SU-DHL-6 (cell line): ENCODE results near the gene NHS.

Source experiments
- H2AFZ ChIP-seq: fragments of 200-600 bp; sonication (generic); 2 replicates; pipeline ENCODE4 v1.6.1; 2014; ENCODE audit warnings: low read depth, mild to moderate bottlenecking, moderate library complexity, mixed read lengths, antibody characterized with exemption, low read length; ENCODE audit not compliant: severe bottlenecking
- H3F3A ChIP-seq: fragments of 200-600 bp; shearing (Covaris generic); 2 replicates; pipeline ENCODE4 v1.6.0; 2016; ENCODE audit warnings: antibody characterized with exemption, mild to moderate bottlenecking; ENCODE audit not compliant: insufficient read depth
- H3K27ac ChIP-seq: fragments of 200-600 bp; sonication (generic); 2 replicates; pipeline ENCODE4 v1.5.1; 2016; ENCODE audit warnings: low read depth, mild to moderate bottlenecking, low read length, moderate library complexity, mixed read lengths
- H3K27me3 ChIP-seq: fragments of 200-600 bp; sonication (generic), shearing (Covaris generic); 2 replicates; pipeline ENCODE4 v1.6.0; 2014; ENCODE audit warnings: mild to moderate bottlenecking, low read length
- H3K36me3 ChIP-seq: fragments of 200-600 bp; sonication (generic); 2 replicates; pipeline ENCODE4 v1.6.1; 2014; ENCODE audit warnings: mild to moderate bottlenecking, low read length, mixed read lengths
- H3K4me2 ChIP-seq: fragments of 300-600, 200-600 bp; shearing (Covaris generic), sonication (generic); 2 replicates; pipeline ENCODE4 v1.6.0; 2014; ENCODE audit warnings: low read length, low read depth, mild to moderate bottlenecking; ENCODE audit not compliant: poor library complexity, severe bottlenecking
- H3K4me3 ChIP-seq: fragments of 200-600 bp; sonication (generic); 2 replicates; pipeline ENCODE4 v1.5.1; 2014; ENCODE audit warnings: antibody characterized with exemption, low read length, mild to moderate bottlenecking, mixed read lengths; ENCODE audit not compliant: insufficient read depth, poor library complexity, severe bottlenecking
- H3K79me2 ChIP-seq: fragments of 200-600 bp; sonication (generic); 2 replicates; pipeline ENCODE4 v1.6.1; 2014; ENCODE audit warnings: mild to moderate bottlenecking, low read length, moderate library complexity; ENCODE audit not compliant: insufficient read depth
- H3K9ac ChIP-seq: fragments of 200-600 bp; sonication (generic); 2 replicates; pipeline ENCODE4 v1.7.0; 2014; ENCODE audit warnings: mild to moderate bottlenecking, low read length
- H3K9me2 ChIP-seq: fragments of 200-600 bp; sonication (generic); replicated peaks from 2 replicates; pipeline ENCODE4 v1.6.1; 2014; ENCODE audit warnings: low read length; ENCODE audit not compliant: insufficient read depth
- H3K9me3 ChIP-seq: fragments of 200-600 bp; sonication (generic); 2 replicates; pipeline ENCODE4 v1.6.1; 2014; ENCODE audit warnings: low read length, mixed read lengths; ENCODE audit not compliant: insufficient read depth
- H4K20me1 ChIP-seq: fragments of 200-600 bp; sonication (generic); 2 replicates; pipeline ENCODE4 v1.6.1; 2014; ENCODE audit warnings: low read depth, mild to moderate bottlenecking, antibody characterized with exemption, low read length, moderate library complexity, mixed read lengths
- EZH2phosphoT487 ChIP-seq: fragments of 200-600 bp; sonication (generic), shearing (Covaris generic); conservative IDR thresholded peaks from 2 replicates; pipeline ENCODE4 v1.6.1; 2018; ENCODE audit warnings: mild to moderate bottlenecking, antibody characterized with exemption, low read length, moderate library complexity, mixed read lengths
- TF ChIP-seq, protein P1 (sequence below): fragments of 200-600 bp; sonication (generic); IDR thresholded peaks from one replicate; pipeline ENCODE4 v1.5.1; 2017; ENCODE audit warnings: antibody characterized with exemption, mild to moderate bottlenecking, low read length, moderate library complexity; ENCODE audit not compliant: insufficient read depth, poor library complexity, severe bottlenecking

The NHS gene

DNA sequence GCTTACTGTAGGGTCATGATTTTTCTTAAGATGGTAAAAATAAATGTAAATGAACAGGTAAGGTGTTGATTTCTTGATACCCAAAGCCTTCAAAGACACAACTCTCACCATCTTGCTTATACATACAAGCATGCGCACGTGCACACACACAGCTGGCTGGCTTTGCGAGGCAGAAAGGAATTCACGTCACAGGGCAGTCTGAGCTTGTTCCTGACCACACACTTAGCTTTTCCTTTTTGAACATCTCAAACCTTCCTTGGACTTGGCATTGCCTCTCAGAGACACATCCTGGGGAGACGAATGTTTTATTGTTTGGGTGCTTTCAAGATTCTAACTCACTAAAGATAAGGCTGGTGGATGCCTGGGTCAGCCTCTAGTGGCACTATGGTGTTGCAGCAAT, 175.0 kb downstream of the NHS start:
- Histone ChIP-seq H3K27ac (no peak overlapping the region), H3K36me3 (no peaks in the 10 kb centered on the region), H3K4me2 (no peak overlapping the region), H3K27me3 (no peaks in the 10 kb centered on the region), H3K9ac (no peak overlapping the region), H4K20me1 (no peaks in the 10 kb centered on the region), H3K9me2 (no peaks in the 10 kb centered on the region), H3K79me2 (no peaks in the 10 kb centered on the region), H3K9me3 (no peaks in the 10 kb centered on the region), H2AFZ (no peak overlapping the region), H3K4me3 (no peak overlapping the region), H3F3A (no peaks in the 10 kb centered on the region)
- TF ChIP-seq, protein P1, sequence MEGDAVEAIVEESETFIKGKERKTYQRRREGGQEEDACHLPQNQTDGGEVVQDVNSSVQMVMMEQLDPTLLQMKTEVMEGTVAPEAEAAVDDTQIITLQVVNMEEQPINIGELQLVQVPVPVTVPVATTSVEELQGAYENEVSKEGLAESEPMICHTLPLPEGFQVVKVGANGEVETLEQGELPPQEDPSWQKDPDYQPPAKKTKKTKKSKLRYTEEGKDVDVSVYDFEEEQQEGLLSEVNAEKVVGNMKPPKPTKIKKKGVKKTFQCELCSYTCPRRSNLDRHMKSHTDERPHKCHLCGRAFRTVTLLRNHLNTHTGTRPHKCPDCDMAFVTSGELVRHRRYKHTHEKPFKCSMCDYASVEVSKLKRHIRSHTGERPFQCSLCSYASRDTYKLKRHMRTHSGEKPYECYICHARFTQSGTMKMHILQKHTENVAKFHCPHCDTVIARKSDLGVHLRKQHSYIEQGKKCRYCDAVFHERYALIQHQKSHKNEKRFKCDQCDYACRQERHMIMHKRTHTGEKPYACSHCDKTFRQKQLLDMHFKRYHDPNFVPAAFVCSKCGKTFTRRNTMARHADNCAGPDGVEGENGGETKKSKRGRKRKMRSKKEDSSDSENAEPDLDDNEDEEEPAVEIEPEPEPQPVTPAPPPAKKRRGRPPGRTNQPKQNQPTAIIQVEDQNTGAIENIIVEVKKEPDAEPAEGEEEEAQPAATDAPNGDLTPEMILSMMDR = no peak
- no peak for TF ChIP-seq EZH2phosphoT487

DNA sequence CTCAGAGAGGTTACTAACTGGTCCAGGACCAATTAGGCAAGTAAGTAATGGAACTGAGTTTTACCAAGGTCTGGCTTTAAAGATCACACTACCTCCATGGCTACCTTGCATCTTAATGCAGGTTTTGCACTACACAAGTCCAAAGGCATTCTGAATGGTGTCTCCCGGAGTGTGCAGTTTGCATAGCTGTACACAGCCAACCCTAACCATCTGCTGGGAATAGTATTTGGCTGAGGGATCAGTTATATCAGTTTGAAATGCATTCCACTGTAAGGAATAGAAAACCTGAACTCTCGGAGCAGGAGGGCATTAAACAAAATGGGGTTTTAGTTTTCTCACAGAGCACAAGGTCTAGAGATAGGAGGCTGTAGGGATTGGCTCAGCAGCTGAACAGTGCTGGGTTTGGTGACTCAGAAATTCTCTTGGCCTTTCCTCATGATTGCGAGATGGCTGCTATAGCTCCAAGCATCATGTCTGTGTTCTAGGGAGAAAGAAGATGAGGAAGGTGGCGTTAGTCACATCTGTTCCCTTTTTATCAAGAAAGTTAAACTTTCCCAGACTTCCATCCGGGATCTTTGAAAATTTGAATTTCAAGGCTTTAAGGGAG, 177.1 kb downstream of the NHS start:
- H4K20me1 ChIP-seq = no peaks in the 10 kb centered on the region
- no peak overlapping the region for H3K4me2 ChIP-seq
- H3K79me2 ChIP-seq = no peaks in the 10 kb centered on the region
- no peaks in the 10 kb centered on the region for H3F3A ChIP-seq
- no peak for TF ChIP-seq EZH2phosphoT487
- TF ChIP-seq, protein P1 = no peak
- H3K9ac ChIP-seq = no peak overlapping the region
- H3K36me3 ChIP-seq = no peaks in the 10 kb centered on the region
- H3K27me3 ChIP-seq = no peaks in the 10 kb centered on the region
- no peaks in the 10 kb centered on the region for H3K9me2 ChIP-seq
- H3K27ac ChIP-seq = no peak overlapping the region
- no peaks in the 10 kb centered on the region for H3K9me3 ChIP-seq
- H3K4me3 ChIP-seq = no peak overlapping the region
- H2AFZ ChIP-seq = no peak overlapping the region

DNA sequence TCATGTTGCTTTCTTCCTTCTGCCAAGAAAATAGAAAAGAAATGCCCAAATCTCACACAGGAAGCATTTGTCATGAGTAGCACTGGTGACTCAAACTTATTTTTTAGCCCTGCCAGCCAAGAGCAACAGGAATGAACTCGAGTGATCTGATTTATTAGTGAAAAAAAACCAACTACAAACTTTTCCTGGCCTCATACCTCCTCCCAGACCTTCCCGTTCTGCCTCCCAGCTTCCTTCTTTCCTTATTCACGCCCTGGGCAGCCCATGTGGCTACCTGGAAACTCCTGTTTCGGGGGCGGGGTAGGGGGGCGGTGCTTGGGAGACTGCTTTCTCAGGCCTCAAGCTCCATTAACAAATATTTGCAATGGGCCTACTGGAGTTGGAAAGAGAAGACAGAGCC, 178.5 kb downstream of the NHS start:
- H3F3A ChIP-seq = no peaks in the 10 kb centered on the region
- no peak overlapping the region for H3K4me2 ChIP-seq
- H3K4me3 ChIP-seq = no peak overlapping the region
- no peaks in the 10 kb centered on the region for H4K20me1 ChIP-seq
- no peak overlapping the region for H3K9ac ChIP-seq
- H3K36me3 ChIP-seq = no peaks in the 10 kb centered on the region
- TF ChIP-seq, protein P1 = no peak
- TF ChIP-seq EZH2phosphoT487 = no peak
- no peaks in the 10 kb centered on the region for H3K9me2 ChIP-seq
- H3K27ac ChIP-seq = no peak overlapping the region
- H3K79me2 ChIP-seq = no peaks in the 10 kb centered on the region
- no peak overlapping the region for H2AFZ ChIP-seq
- H3K27me3 ChIP-seq = no peaks in the 10 kb centered on the region
- no peaks in the 10 kb centered on the region for H3K9me3 ChIP-seq
